ENCODE results near the gene GNAI3.

Gene GNAI3

DNA sequence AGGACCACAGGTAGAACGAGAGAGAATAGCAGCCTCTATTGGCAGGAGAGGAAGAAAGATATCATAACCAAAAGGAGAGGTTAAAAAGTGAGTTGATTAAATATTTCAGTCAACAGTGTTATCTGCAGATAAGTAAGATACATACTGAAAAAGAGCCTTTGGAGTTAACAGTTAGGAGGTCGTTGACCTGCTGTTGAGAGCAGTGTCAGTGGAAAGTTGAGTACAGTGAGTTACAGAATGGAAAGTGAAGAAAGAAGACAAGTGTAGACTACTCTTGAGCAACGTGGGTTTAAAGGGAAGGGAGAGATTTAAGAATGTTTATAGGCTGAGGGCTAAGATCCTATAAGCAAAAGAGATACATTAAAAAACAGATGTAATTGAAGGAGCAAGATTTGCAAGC, 40.8 kb downstream of the GNAI3 start:
- Histone ChIP-seq H2BK5ac (ENCODE audit: low read length) (no peak overlapping the region), H3K27ac (replicated peaks; ENCODE audit: low read length) (no peak overlapping the region), H4K91ac (ENCODE audit: low read depth, low read length, poor library complexity) (no peak overlapping the region), H3K4ac (ENCODE audit: low read length) (no peak overlapping the region), H2BK15ac (ENCODE audit: low read length) (no peak overlapping the region), H2BK12ac (ENCODE audit: low read length) (no peak overlapping the region), H3K4me2 (ENCODE audit: insufficient read depth, low read length, poor library complexity, severe bottlenecking) (no peak overlapping the region), H4K8ac (ENCODE audit: low read depth, low read length) (no peak overlapping the region), H3K9me3 (replicated peaks in 1 of 2; ENCODE audit: control insufficient read depth in 2 of 2, insufficient read depth in 1 of 2, low read depth in 1 of 2, low read length in 2 of 2) (no peaks in the 10 kb centered on the region), H3K18ac (ENCODE audit: low read length) (no peak overlapping the region), H3K4me3 (ENCODE audit: low read length in 2 of 2) (no peak overlapping the region), H3K9ac (ENCODE audit: low read depth, low read length, poor library complexity) (no peak overlapping the region), H3K27me3 (ENCODE audit: control insufficient read depth in 3 of 3, insufficient read depth in 3 of 3, low read depth in 1 of 3, low read length in 3 of 3) (no peaks in the 10 kb centered on the region), H3K79me1 (ENCODE audit: low read depth, low read length) (peaks cover 1% of the 10 kb centered on the region), H2AFZ (ENCODE audit: low read length) (no peak overlapping the region), H3K4me1 (ENCODE audit: control insufficient read depth in 2 of 2, insufficient read depth in 1 of 2, low read depth in 1 of 2, low read length in 2 of 2) (no peaks in the 10 kb centered on the region), H3K14ac (ENCODE audit: low read length) (no peak overlapping the region), H2BK120ac (ENCODE audit: low read depth, low read length) (no peak overlapping the region), H3K36me3 (replicated peaks in 1 of 2; ENCODE audit: control insufficient read depth in 2 of 2, insufficient read depth in 2 of 2, low read length in 2 of 2) (peaks cover 12 to 98% of the 10 kb centered on the region in 2 donors), H2AK5ac (ENCODE audit: low read depth, low read length) (no peak overlapping the region), H3K23ac (ENCODE audit: low read depth, low read length, poor library complexity) (no peak overlapping the region)
- no peak for DNase-seq (ENCODE audit: low spot score)
- WGBS, 2 donors (ENCODE audit: extremely low coverage in 2 of 2, insufficient read length in 2 of 2, insufficient replicate concordance in 1 of 2): no CpG with 5 or more reads among the region's 3 CpGs

DNA sequence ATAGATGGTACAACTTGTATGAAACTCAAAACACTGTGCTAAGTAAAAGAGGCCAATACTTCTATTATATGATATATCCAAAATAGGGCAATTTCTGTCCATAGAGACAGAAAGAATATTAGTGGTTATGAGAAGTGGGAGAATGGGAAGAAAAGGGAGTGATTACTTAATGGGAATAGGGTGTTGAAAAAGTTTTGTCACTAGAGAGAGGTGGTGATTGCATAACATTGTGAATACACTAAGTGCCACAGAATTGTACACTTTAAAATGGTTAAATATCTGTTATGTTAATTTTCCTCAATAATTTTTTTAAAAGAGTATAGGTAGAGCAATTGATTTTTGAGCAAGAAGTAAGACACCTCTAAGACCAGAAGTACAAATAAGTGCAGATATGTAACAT, 41.3 kb downstream of the GNAI3 start:
- DNase-seq (ENCODE audit: low spot score): no peak
- no peaks in the 10 kb centered on the region for H3K27me3 ChIP-seq (ENCODE audit: control insufficient read depth in 3 of 3, insufficient read depth in 3 of 3, low read depth in 1 of 3, low read length in 3 of 3)
- no peaks in the 10 kb centered on the region for H3K9me3 ChIP-seq (replicated peaks in 1 of 2; ENCODE audit: control insufficient read depth in 2 of 2, insufficient read depth in 1 of 2, low read depth in 1 of 2, low read length in 2 of 2)
- no peak overlapping the region for H2AK5ac ChIP-seq (ENCODE audit: low read depth, low read length)
- H3K4ac ChIP-seq (ENCODE audit: low read length): no peak overlapping the region
- peaks cover 1% of the 10 kb centered on the region for H3K79me1 ChIP-seq (ENCODE audit: low read depth, low read length)
- no peak overlapping the region for H3K18ac ChIP-seq (ENCODE audit: low read length)
- H3K14ac ChIP-seq (ENCODE audit: low read length): no peak overlapping the region
- no peak overlapping the region for H4K8ac ChIP-seq (ENCODE audit: low read depth, low read length)
- peaks cover 12 to 97% of the 10 kb centered on the region in 2 donors for H3K36me3 ChIP-seq (replicated peaks in 1 of 2; ENCODE audit: control insufficient read depth in 2 of 2, insufficient read depth in 2 of 2, low read length in 2 of 2)
- no peak overlapping the region for H3K9ac ChIP-seq (ENCODE audit: low read depth, low read length, poor library complexity)
- no peak overlapping the region for H2BK15ac ChIP-seq (ENCODE audit: low read length)
- H3K23ac ChIP-seq (ENCODE audit: low read depth, low read length, poor library complexity): no peak overlapping the region
- no peak overlapping the region for H2BK5ac ChIP-seq (ENCODE audit: low read length)
- no peak overlapping the region for H2BK12ac ChIP-seq (ENCODE audit: low read length)
- no peak overlapping the region for H2BK120ac ChIP-seq (ENCODE audit: low read depth, low read length)
- no peak overlapping the region for H2AFZ ChIP-seq (ENCODE audit: low read length)
- H3K4me3 ChIP-seq (ENCODE audit: low read length in 2 of 2): no peak overlapping the region
- no peaks in the 10 kb centered on the region for H3K4me1 ChIP-seq (ENCODE audit: control insufficient read depth in 2 of 2, insufficient read depth in 1 of 2, low read depth in 1 of 2, low read length in 2 of 2)
- H3K4me2 ChIP-seq (ENCODE audit: insufficient read depth, low read length, poor library complexity, severe bottlenecking): no peak overlapping the region
- H4K91ac ChIP-seq (ENCODE audit: low read depth, low read length, poor library complexity): no peak overlapping the region
- no peak overlapping the region for H3K27ac ChIP-seq (replicated peaks; ENCODE audit: low read length)

DNA sequence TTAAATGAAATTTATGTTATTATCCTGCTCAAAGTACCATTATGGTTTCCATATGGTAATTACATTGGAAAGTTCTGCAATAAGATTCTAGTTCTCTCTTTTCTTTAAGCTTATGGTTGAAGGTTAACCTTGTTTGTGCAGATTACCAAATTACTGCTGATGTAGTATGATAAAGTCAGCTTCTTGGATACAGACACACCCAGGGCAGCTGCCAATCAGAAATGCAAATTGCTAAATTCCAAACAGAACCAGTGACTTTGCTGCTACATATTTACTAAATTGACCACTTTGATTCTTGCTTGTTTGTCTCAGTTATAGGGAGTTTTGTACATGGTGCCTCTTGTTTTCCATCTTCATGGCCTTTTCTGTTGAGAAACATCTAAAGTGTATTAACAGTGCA, 44.5 kb downstream of the GNAI3 start:
- Histone ChIP-seq H2BK15ac (ENCODE audit: low read length) (no peak overlapping the region), H2AFZ (ENCODE audit: low read length) (no peak overlapping the region), H3K36me3 (replicated peaks in 1 of 2; ENCODE audit: control insufficient read depth in 2 of 2, insufficient read depth in 2 of 2, low read length in 2 of 2) (peaks cover 4 to 95% of the 10 kb centered on the region in 2 donors), H4K8ac (ENCODE audit: low read depth, low read length) (no peak overlapping the region), H3K4me2 (ENCODE audit: insufficient read depth, low read length, poor library complexity, severe bottlenecking) (no peak overlapping the region), H3K9ac (ENCODE audit: low read depth, low read length, poor library complexity) (no peak overlapping the region), H2BK120ac (ENCODE audit: low read depth, low read length) (no peak overlapping the region), H4K91ac (ENCODE audit: low read depth, low read length, poor library complexity) (no peak overlapping the region), H3K18ac (ENCODE audit: low read length) (no peak overlapping the region), H3K23ac (ENCODE audit: low read depth, low read length, poor library complexity) (no peak overlapping the region), H3K14ac (ENCODE audit: low read length) (no peak overlapping the region), H3K4me1 (ENCODE audit: control insufficient read depth in 2 of 2, insufficient read depth in 1 of 2, low read depth in 1 of 2, low read length in 2 of 2) (no peaks in the 10 kb centered on the region), H3K27ac (replicated peaks; ENCODE audit: low read length) (no peak overlapping the region), H3K79me1 (ENCODE audit: low read depth, low read length) (peaks cover 1% of the 10 kb centered on the region), H3K27me3 (ENCODE audit: control insufficient read depth in 3 of 3, insufficient read depth in 3 of 3, low read depth in 1 of 3, low read length in 3 of 3) (no peaks in the 10 kb centered on the region), H3K4me3 (ENCODE audit: low read length in 2 of 2) (no peak overlapping the region), H2BK5ac (ENCODE audit: low read length) (no peak overlapping the region), H2AK5ac (ENCODE audit: low read depth, low read length) (no peak overlapping the region), H3K9me3 (replicated peaks in 1 of 2; ENCODE audit: control insufficient read depth in 2 of 2, insufficient read depth in 1 of 2, low read depth in 1 of 2, low read length in 2 of 2) (no peaks in the 10 kb centered on the region), H3K4ac (ENCODE audit: low read length) (no peak overlapping the region), H2BK12ac (ENCODE audit: low read length) (no peak overlapping the region)
- no peak for DNase-seq (ENCODE audit: low spot score)

- Histone ChIP-seq H4K91ac (ENCODE audit: low read depth, low read length, poor library complexity) (no peak overlapping the region), H4K8ac (ENCODE audit: low read depth, low read length) (no peak overlapping the region), H3K23ac (ENCODE audit: low read depth, low read length, poor library complexity) (no peak overlapping the region), H2BK12ac (ENCODE audit: low read length) (no peak overlapping the region), H2AFZ (ENCODE audit: low read length) (no peak overlapping the region), H2AK5ac (ENCODE audit: low read depth, low read length) (no peak overlapping the region), H3K18ac (ENCODE audit: low read length) (no peak overlapping the region), H3K4ac (ENCODE audit: low read length) (no peak overlapping the region), H2BK15ac (ENCODE audit: low read length) (no peak overlapping the region), H2BK120ac (ENCODE audit: low read depth, low read length) (no peak overlapping the region), H3K9ac (ENCODE audit: low read depth, low read length, poor library complexity) (no peak overlapping the region), H3K4me3 (ENCODE audit: low read length in 2 of 2) (no peak overlapping the region), H3K9me3 (replicated peaks in 1 of 2; ENCODE audit: control insufficient read depth in 2 of 2, insufficient read depth in 1 of 2, low read depth in 1 of 2, low read length in 2 of 2) (no peaks in the 10 kb centered on the region), H3K27ac (replicated peaks; ENCODE audit: low read length) (no peak overlapping the region), H3K4me1 (ENCODE audit: control insufficient read depth in 2 of 2, insufficient read depth in 1 of 2, low read depth in 1 of 2, low read length in 2 of 2) (peaks cover 0 to 2% of the 10 kb centered on the region in 2 donors), H3K14ac (ENCODE audit: low read length) (no peak overlapping the region), H2BK5ac (ENCODE audit: low read length) (no peak overlapping the region), H3K27me3 (ENCODE audit: control insufficient read depth in 3 of 3, insufficient read depth in 3 of 3, low read depth in 1 of 3, low read length in 3 of 3) (no peaks in the 10 kb centered on the region), H3K79me1 (ENCODE audit: low read depth, low read length) (no peaks in the 10 kb centered on the region), H3K4me2 (ENCODE audit: insufficient read depth, low read length, poor library complexity, severe bottlenecking) (no peak overlapping the region), H3K36me3 (replicated peaks in 1 of 2; ENCODE audit: control insufficient read depth in 2 of 2, insufficient read depth in 2 of 2, low read length in 2 of 2) (peaks cover 6 to 87% of the 10 kb centered on the region in 2 donors)
- no peak for DNase-seq (ENCODE audit: low spot score)
- WGBS, 2 donors (ENCODE audit: extremely low coverage in 2 of 2, insufficient read length in 2 of 2, insufficient replicate concordance in 1 of 2): no CpG with 5 or more reads among the region's 2 CpGs
These were observed 47.1 kb downstream of the GNAI3 start for GRCh38 chr1:109595531-109595930.
